IMR-90 (cell line): ENCODE data around the gene SLC24A3. TPM values are rescaled to one million over a fixed set of nuclear protein-coding genes. Genes with fewer than 3 reads are reported as not detected.

Source experiments
- ATAC-seq: fragments of 200-7000 bp; cut with Tn5 transposase; 2 replicates; pipeline ENCODE4 v1.9.1; 2020; ENCODE audit warnings: low read depth, mild to moderate bottlenecking, moderate library complexity
- BruUV-seq: library from RNA; stranded (reverse); fragments of 400-500 nt; replicated peaks from 2 replicates; lab custom pipeline; 2021; lab: Mats Ljungman, UMichigan
- CTCF ChIA-PET: fragments of 300-600 bp; formaldehyde crosslinking; extraction: SDS; loops from one replicate; lab custom pipeline; 2021; ENCODE audit warnings: antibody characterized with exemption; lab: Yijun Ruan, JAX
- POLR2A ChIA-PET: fragments of 300-600 bp; sonication (Branson Sonifier 250); formaldehyde crosslinking; loops from one replicate; lab custom pipeline; 2022; ENCODE audit warnings: antibody characterized with exemption; ENCODE audit not compliant: unreplicated experiment; lab: Charles Lee
- DNase-seq: peaks from one replicate; pipeline ENCODE4 v3.0.0; 2013
- H2AFZ ChIP-seq: replicated peaks from 2 replicates; pipeline ENCODE3; 2013; ENCODE audit warnings: low read length, mild to moderate bottlenecking; ENCODE audit not compliant: poor library complexity
- H2AK5ac ChIP-seq: 2 replicates; pipeline ENCODE4 v1.6.1; 2013; ENCODE audit warnings: low read depth, low read length, inconsistent platforms
- H2AK9ac ChIP-seq: replicated peaks from 2 replicates; pipeline ENCODE3; 2013; ENCODE audit warnings: mild to moderate bottlenecking, low read depth, low read length, moderate library complexity; ENCODE audit not compliant: poor library complexity
- H2BK120ac ChIP-seq: 2 replicates; pipeline ENCODE4 v1.6.1; 2013; ENCODE audit warnings: low read depth, low read length, inconsistent platforms
- H2BK15ac ChIP-seq: 3 replicates; pipeline ENCODE4 v1.6.1; 2013; ENCODE audit warnings: low read depth, low read length, inconsistent platforms
- H2BK20ac ChIP-seq: 2 replicates; pipeline ENCODE4 v1.6.1; 2013; ENCODE audit warnings: low read depth, mild to moderate bottlenecking, inconsistent platforms, low read length, moderate library complexity
- H2BK5ac ChIP-seq: 2 replicates; pipeline ENCODE4 v1.6.1; 2013; ENCODE audit warnings: mild to moderate bottlenecking, low read depth, low read length, inconsistent platforms; ENCODE audit not compliant: poor library complexity, severe bottlenecking
- H3K14ac ChIP-seq: replicated peaks from 2 replicates; pipeline ENCODE4 v1.6.1; 2013; ENCODE audit warnings: low read depth, low read length, inconsistent platforms
- H3K18ac ChIP-seq: 2 replicates; pipeline ENCODE4 v1.6.1; 2013; ENCODE audit warnings: low read depth, low read length, control low read depth
- H3K23ac ChIP-seq: 2 replicates; pipeline ENCODE4 v1.6.1; 2013; ENCODE audit warnings: low read depth, low read length, inconsistent platforms
- H3K27ac ChIP-seq: 2 replicates; pipeline ENCODE4 v1.5.1; 2013; ENCODE audit warnings: mild to moderate bottlenecking, control low read depth, low read length; ENCODE audit not compliant: insufficient read depth
- H3K27me3 ChIP-seq: 2 replicates; pipeline ENCODE4 v1.6.1; 2013; ENCODE audit warnings: low read length; ENCODE audit not compliant: control insufficient read depth, insufficient read depth
- H3K36me3 ChIP-seq: 2 replicates; pipeline ENCODE4 v1.6.1; 2013; ENCODE audit warnings: low read length, mixed read lengths; ENCODE audit not compliant: control insufficient read depth, insufficient read depth
- H3K4ac ChIP-seq: 2 replicates; pipeline ENCODE4 v1.6.1; 2013; ENCODE audit warnings: low read depth, low read length, inconsistent platforms
- H3K4me1 ChIP-seq: 2 replicates; pipeline ENCODE4 v1.6.1; 2013; ENCODE audit warnings: low read length, mixed read lengths; ENCODE audit not compliant: control insufficient read depth, insufficient read depth
- H3K4me2 ChIP-seq: 2 replicates; pipeline ENCODE4 v1.6.1; 2013; ENCODE audit warnings: low read depth, mild to moderate bottlenecking, control low read depth, low read length, moderate library complexity
- H3K4me3 ChIP-seq: 2 replicates; pipeline ENCODE4 v1.5.1; 2013; ENCODE audit warnings: low read depth, mild to moderate bottlenecking, control low read depth, low read length, moderate library complexity; ENCODE audit not compliant: insufficient read depth
- H3K56ac ChIP-seq: 2 replicates; pipeline ENCODE4 v1.6.1; 2013; ENCODE audit warnings: low read length, inconsistent platforms; ENCODE audit not compliant: insufficient read depth; ENCODE audit errors: extremely low read depth
- H3K79me1 ChIP-seq, 2 experiments: 2 replicates each; pipeline ENCODE4 v1.6.1; 2013; ENCODE audit warnings: low read length in 2 of 2, inconsistent platforms in 1 of 2, low read depth in 1 of 2
- H3K9ac ChIP-seq: 2 replicates; pipeline ENCODE4 v1.6.1; 2013; ENCODE audit warnings: low read depth, low read length, control low read depth
- H3K9me1 ChIP-seq: 2 replicates; pipeline ENCODE4 v1.6.1; 2013; ENCODE audit warnings: low read length, inconsistent platforms; ENCODE audit not compliant: insufficient read depth
- H3K9me3 ChIP-seq: 2 replicates; pipeline ENCODE4 v1.6.1; 2013; ENCODE audit warnings: low read length; ENCODE audit not compliant: control insufficient read depth, insufficient read depth
- H4K20me1 ChIP-seq: 2 replicates; pipeline ENCODE4 v1.6.1; 2013; ENCODE audit warnings: low read length, inconsistent platforms; ENCODE audit not compliant: insufficient read depth
- H4K5ac ChIP-seq: 2 replicates; pipeline ENCODE4 v1.6.1; 2013; ENCODE audit warnings: mild to moderate bottlenecking, low read depth, low read length, control low read depth
- H4K8ac ChIP-seq, 2 experiments: 2 replicates each; pipeline ENCODE4 v1.6.1; 2013; ENCODE audit warnings: low read depth in 2 of 2, low read length in 2 of 2, control low read depth in 1 of 2, inconsistent platforms in 1 of 2
- H4K91ac ChIP-seq: 2 replicates; pipeline ENCODE4 v1.6.1; 2013; ENCODE audit warnings: low read depth, low read length, inconsistent platforms; ENCODE audit not compliant: insufficient read depth
- FOS ChIP-seq: fragments of 150-350 bp; IDR thresholded peaks from 2 replicates; pipeline ENCODE4 v1.6.1; 2016; ENCODE audit warnings: low read depth, low read length
- MAZ ChIP-seq: IDR thresholded peaks from 2 replicates; pipeline ENCODE4 v1.6.1; 2012; ENCODE audit warnings: low read depth, mild to moderate bottlenecking, low read length, improper control_type of control experiment, moderate library complexity, borderline replicate concordance
- RFX5 ChIP-seq: IDR thresholded peaks from 2 replicates; pipeline ENCODE4 v1.8.0; 2012; ENCODE audit warnings: low read depth, mild to moderate bottlenecking, low read length, moderate library complexity
- WGBS, 2 experiments: methylation state at CpG; one replicate each; pipeline versions ENCODE4 v1.1.5 to v1.1.7; 2013; ENCODE audit warnings: missing lambda C conversion rate in 2 of 2; ENCODE audit not compliant: insufficient read length in 1 of 2; ENCODE audit errors: extremely low coverage in 2 of 2; 5-methylcytosine and 5-hydroxymethylcytosine counted together
- dilution Hi-C: fragments of 300-500 bp; cut with HindIII; formaldehyde crosslinking; loops from one replicate; pipeline ENCODE4 v1.14.3; 2018; ENCODE audit warnings: low sequenced_read_pairs; ENCODE audit not compliant: unreplicated experiment
- in situ Hi-C: fragments of 300-500 bp; cut with MboI; formaldehyde crosslinking; loops from 3 replicates; pipeline ENCODE4 v1.14.3; 2019; ENCODE audit warnings: low sequenced_read_pairs, inconsistent platforms, mixed read lengths
- intact Hi-C: fragments of 100-400 bp; cut with micrococcal nuclease; formaldehyde crosslinking; loops from 2 replicates; pipeline ENCODE4 v1.10.0; 2022
- polyA plus RNA-seq, 3 experiments: library from polyadenylated mRNA; depleted of rRNA; stranded (reverse); fragments of >200 nt; gene quantifications; 2 replicates each; pipeline ENCODE4 v1.2.3, GENCODE V29; 2012; ENCODE audit warnings: low replicate concordance in 1 of 3
- total RNA-seq: library from RNA; depleted of rRNA; stranded (reverse); fragments of >200 nt; gene quantifications from 2 replicates; pipeline ENCODE4 v1.2.3, GENCODE V29; 2012

SLC24A3 gene
- total and polyA plus RNA-seq, 2 of the 4 experiments (the other 2 are of a cell fraction): not detected

GRCh38 chr20:19457611-19458010, 245.2 kb downstream of the SLC24A3 start:
- in situ Hi-C loops: no loop called here
- no TSS peak for BruUV-seq
- no CpG with 5 or more reads among the region's 3 CpGs for WGBS, 2 experiments

More at GRCh38 chr20:19457611-19458010, 245.2 kb downstream of the SLC24A3 start:
- H2BK20ac ChIP-seq: no peak overlapping the region
- no peak overlapping the region for H3K14ac ChIP-seq
- H4K5ac ChIP-seq: no peak overlapping the region
- H3K27ac ChIP-seq: no peak overlapping the region
- no peak overlapping the region for H2BK15ac ChIP-seq
- no peaks in the 10 kb centered on the region for H3K9me3 ChIP-seq
- ChIA-PET CTCF (no interaction called here), POLR2A (no interaction called here)
- H3K4me2 ChIP-seq: no peak overlapping the region
- no peak overlapping the region for H3K18ac ChIP-seq
- H4K8ac ChIP-seq: no peak overlapping the region
- dilution Hi-C loops (no loop called here), intact Hi-C loops (no loop called here)
- no peak overlapping the region for H2AK5ac ChIP-seq
- no peak overlapping the region for H2AK9ac ChIP-seq
- H3K27me3 ChIP-seq: no peaks in the 10 kb centered on the region
- ATAC-seq (no peak), DNase-seq (no peak)
- no peaks in the 10 kb centered on the region for H3K4me1 ChIP-seq
- no peak overlapping the region for H2BK5ac ChIP-seq
- no peak overlapping the region for H3K9ac ChIP-seq
- H3K9me1 ChIP-seq: no peaks in the 10 kb centered on the region
- H3K23ac ChIP-seq: no peak overlapping the region
- no peak overlapping the region for H3K4ac ChIP-seq
- H2BK120ac ChIP-seq: no peak overlapping the region
- no peaks in the 10 kb centered on the region for H3K79me1 ChIP-seq
- no peak overlapping the region for H3K4me3 ChIP-seq
- no peaks in the 10 kb centered on the region for H4K20me1 ChIP-seq
- no peak overlapping the region for H2AFZ ChIP-seq
- no peak overlapping the region for H3K56ac ChIP-seq
- TF ChIP-seq RFX5: no peak
- TF ChIP-seq FOS: no peak
- no peak for TF ChIP-seq MAZ
- no peaks in the 10 kb centered on the region for H3K36me3 ChIP-seq
- H4K91ac ChIP-seq: no peak overlapping the region
